ENCODE measurements around the gene LMBR1L. TPM values are rescaled to one million over a fixed set of nuclear protein-coding genes. Genes with fewer than 3 reads are reported as not detected.

The LMBR1L gene
- total RNA-seq, 1 experiment from 2014 or later = 9.3 TPM

DNA sequence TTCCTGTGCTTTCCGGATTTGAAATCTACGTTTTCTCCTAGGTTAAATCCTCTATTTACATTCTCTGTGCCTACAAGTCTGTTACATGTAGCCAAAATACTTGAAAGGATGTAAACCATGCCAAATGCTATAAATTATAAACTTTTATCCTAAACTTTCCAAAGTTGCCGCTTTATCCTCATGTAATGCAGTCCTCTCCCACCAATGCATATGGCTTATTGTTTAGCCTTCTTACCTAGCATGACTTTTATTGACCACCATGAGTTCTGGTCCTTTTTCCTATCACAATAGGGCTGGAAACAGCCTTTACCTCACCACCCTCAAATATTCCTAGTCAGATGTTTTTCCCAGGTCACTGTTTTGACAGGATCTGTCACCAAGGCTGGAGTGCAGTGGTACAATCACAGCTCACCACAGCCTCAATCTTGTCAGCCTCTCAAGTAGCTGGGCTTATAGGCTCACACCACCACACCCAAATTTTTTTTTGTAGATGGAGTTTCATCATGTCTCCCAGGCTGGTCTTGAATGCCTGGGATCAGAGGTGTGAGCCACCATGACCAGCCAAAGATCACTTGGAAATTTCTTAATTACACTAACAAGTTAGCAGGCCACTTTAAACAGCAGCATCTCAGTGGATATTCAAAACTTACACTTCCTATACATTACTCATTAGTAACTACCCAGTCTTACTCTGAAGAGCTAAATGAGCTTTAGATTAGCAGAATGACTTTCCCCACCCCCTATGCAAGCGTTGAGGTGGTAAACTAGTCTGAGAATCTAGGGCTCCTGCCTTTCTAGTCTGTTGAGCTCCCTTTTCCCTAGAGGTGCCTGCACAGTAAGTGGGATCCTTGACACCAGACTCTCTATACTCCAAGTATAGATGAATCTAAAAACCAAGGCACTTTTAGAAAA is 16.5 kb upstream of the LMBR1L start:
- in situ Hi-C loops (cut with HindIII; ENCODE audit: low pct_unique_long_range_greater_than_20kb, low sequenced_read_pairs) = no loop called here

DNA sequence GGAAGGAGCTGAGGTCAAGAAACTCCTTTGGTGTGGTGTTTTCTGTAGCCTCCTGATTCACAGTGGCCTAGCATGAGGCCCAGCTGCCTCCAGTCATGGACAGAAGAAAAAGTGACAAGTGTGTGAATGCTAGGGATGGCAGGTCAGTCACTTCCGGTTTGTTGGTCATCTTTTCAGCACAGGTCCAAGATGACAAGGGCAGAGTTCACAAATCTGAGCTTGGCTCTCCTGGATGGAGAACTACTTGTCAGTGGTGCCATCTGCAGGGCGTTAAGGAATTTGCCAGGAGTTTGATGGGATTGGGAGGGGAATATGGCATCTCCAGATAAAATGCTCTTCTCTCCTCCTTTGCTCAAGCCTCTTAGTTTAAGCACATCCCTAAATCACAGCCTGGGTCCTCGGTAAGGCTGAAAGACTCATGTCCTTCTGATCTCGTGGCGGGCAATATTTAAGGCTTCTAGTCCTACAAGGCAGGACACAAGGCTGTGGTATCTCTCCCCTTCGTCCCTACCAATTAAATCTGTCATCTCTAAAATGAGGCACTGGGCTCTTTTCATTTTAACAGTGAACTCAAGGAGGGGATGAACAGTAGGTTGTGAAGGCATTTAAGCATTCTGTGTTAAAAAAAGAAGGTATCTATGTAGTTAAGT is 10.5 kb upstream of the LMBR1L start:
- in situ Hi-C loops (cut with HindIII; ENCODE audit: low pct_unique_long_range_greater_than_20kb, low sequenced_read_pairs) = no loop called here
- peak; percentile 64 for DNase-seq (ENCODE audit: low read depth)

More for the DNA sequence above, 16.5 kb upstream of the LMBR1L start:
- no peak for DNase-seq (ENCODE audit: low read depth)

DNA sequence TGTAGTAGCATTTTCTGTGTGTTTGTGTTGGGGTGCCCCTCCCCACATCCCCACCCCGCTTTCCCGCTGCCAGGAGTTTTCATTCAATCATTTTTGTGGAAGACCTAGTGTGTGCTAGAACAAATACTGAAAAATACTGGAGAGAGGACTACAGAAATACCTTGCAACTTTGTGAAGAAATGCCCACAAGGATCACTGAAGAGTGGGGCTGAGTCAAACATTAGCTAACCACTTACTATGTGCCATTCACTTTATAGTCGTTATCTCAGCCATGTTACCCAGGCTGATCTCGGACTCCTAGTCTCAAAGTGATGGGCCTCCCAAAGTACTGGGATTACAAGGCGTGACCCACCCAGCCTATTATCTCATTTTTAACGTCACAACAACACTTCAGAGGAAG is 559 bp upstream of the LMBR1L start:
- no peak for DNase-seq (ENCODE audit: low read depth)
- in situ Hi-C loops (cut with HindIII; ENCODE audit: low pct_unique_long_range_greater_than_20kb, low sequenced_read_pairs) = no loop called here

DNA sequence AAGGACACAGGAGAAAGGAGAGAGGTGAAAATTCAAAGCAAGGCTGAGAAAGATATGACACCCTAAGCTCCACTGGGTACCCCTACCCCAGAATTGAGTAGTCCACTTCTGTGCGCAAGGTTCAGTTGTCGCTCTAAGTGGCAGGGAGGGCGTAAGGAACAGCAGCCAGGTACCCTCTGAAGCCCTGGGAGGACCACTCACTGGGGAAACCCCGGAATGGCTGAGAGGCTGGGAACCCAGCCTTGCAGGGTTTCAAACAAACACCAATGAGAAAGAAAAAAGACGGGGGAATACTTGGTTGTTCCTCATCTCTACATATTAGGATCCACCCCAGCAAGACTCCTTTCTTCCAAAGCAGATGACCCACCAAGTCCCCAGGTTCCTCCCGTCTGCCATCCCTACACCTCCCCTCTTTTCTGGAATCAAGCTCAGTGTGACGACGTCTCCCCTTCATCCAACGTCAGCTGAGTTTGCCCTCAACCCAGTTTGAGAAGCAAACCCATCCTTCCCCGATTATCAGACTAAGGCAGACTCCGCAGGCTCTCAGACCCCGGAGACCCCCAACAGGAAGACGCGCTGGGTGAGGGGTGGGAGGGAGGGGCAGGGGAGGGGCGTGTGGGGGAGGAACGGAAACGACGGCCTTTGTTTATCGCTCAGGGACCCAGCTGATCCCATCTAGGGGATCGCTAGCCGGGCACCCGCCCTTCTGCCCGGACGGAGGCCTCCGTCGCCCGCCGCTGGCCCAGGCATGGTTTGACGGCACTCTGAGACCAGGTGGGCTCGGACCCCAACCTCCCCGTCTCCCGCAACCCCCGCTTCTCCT is 795 bp downstream of the LMBR1L start:
- DNase-seq (ENCODE audit: low read depth) = no peak
- in situ Hi-C loops (cut with HindIII; ENCODE audit: low pct_unique_long_range_greater_than_20kb, low sequenced_read_pairs) = no loop called here

DNA sequence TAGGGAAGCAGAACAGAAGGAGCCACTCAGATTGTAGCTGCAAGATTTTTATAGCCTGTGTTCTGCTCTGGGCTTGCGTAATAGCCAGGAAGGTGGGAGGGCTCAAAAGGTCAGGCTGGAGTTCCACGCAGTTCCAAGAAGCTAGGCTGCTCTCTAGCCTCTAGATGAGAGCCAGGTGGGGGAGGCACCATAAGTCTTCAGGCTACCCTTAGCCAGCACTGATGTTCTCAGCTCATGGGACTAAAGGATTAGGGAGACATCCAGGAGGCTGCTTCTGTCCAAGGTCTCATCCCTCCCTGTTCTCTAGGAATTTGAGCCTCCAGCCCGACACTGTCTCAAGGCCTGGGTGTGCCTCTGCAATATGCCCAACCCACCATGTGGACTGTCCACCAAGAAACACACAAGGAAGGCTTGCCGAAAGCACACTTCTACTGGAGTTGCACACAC is 1.7 kb downstream of the LMBR1L start:
- no peak for DNase-seq (ENCODE audit: low read depth)
- in situ Hi-C loops (cut with HindIII; ENCODE audit: low pct_unique_long_range_greater_than_20kb, low sequenced_read_pairs) = no loop called here

GRCh38 chr12:49105504-49106084 is 5.1 kb downstream of the LMBR1L start:
- no peak for DNase-seq (ENCODE audit: low read depth)
- in situ Hi-C loops (cut with HindIII; ENCODE audit: low pct_unique_long_range_greater_than_20kb, low sequenced_read_pairs) = no loop called here

DNA sequence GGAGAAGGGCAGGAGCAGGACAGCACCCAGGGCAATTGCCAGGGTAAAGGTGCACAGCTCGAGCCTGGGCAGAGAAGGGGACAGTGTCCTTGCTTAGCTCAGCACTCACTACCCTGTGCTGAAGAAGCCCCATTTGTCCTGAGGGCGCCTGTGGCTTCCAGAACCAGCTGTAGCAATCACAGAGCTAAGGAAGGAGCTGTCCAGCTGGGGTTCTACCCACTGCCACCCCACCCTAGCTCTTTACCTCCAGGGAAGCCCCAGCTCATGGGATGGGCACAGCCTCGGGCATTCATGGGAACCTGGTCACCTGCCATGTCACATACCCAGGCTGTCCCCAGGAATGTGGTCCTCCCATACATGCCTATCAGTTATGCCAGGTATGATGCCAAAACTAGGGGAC is 5.8 kb downstream of the LMBR1L start:
- DNase-seq (ENCODE audit: low read depth) = no peak

GRCh38 chr12:49100380-49100779 is 10.3 kb downstream of the LMBR1L start:
- in situ Hi-C loops (cut with HindIII; ENCODE audit: low pct_unique_long_range_greater_than_20kb, low sequenced_read_pairs) = no loop called here
- DNase-seq (ENCODE audit: low read depth) = no peak

More for the DNA sequence above, 5.8 kb downstream of the LMBR1L start:
- in situ Hi-C loops (cut with HindIII; ENCODE audit: low pct_unique_long_range_greater_than_20kb, low sequenced_read_pairs) = no loop called here

DNA sequence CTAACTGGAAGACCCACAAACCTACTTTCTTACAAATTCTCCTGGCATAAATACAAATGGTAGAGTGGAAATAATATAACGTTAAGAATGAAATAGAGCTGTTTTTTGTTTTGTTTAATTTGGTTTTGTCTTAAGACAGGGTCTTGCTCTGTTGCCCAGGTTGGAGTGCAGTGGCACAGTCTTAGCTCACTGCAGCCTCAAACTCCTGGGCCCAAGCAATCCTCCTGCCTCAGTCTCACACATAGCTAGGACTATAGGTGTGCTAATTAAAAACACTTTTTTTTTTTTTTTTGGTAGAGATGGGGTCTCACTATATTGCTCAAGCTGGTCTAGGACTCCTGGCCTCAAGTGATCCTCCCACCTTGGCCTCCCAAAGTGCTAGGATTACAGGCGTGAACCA is 11.9 kb downstream of the LMBR1L start:
- in situ Hi-C loops (cut with HindIII; ENCODE audit: low pct_unique_long_range_greater_than_20kb, low sequenced_read_pairs) = no loop called here
- DNase-seq (ENCODE audit: low read depth) = no peak

GRCh38 chr12:49098035-49098451 is 12.6 kb downstream of the LMBR1L start:
- in situ Hi-C loops (cut with HindIII; ENCODE audit: low pct_unique_long_range_greater_than_20kb, low sequenced_read_pairs) = no loop called here
- DNase-seq (ENCODE audit: low read depth) = peak; percentile 28

DNA sequence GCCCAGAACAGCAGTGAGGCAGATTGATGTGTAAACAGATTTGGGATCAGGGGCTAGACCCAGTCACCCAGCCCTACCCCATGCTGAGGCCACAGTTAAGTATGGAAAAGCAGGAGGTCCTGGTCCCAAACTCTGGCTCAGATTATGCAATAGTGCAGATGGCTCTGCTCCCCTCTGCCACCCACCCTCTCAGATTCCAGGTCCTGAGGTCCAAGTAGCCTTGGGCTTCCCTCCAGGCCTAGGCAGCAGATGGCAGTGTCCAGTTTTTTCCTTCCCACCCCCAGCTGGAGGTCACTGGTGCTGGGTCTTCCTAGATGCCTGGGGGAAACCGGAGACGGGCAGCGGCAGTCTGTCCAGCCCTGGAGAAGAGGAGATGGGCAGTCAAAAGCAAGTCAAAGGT is 13.3 kb downstream of the LMBR1L start:
- DNase-seq (ENCODE audit: low read depth) = no peak
- in situ Hi-C loops (cut with HindIII; ENCODE audit: low pct_unique_long_range_greater_than_20kb, low sequenced_read_pairs) = no loop called here

GRCh38 chr12:49094975-49095365 is 15.7 kb downstream of the LMBR1L start:
- in situ Hi-C loops (cut with HindIII; ENCODE audit: low pct_unique_long_range_greater_than_20kb, low sequenced_read_pairs) = no loop called here
- DNase-seq (ENCODE audit: low read depth) = no peak

- DNase-seq (ENCODE audit: low read depth) = no peak
- in situ Hi-C loops (cut with HindIII; ENCODE audit: low pct_unique_long_range_greater_than_20kb, low sequenced_read_pairs) = no loop called here
These were observed 16.3 kb downstream of the LMBR1L start, which contains the start of gene DHH for GRCh38 chr12:49094160-49094974. TSS of gene DHH (minus strand) at chr12:49094801. CDS start at chr12:49094512, 289 bp downstream.

DNA sequence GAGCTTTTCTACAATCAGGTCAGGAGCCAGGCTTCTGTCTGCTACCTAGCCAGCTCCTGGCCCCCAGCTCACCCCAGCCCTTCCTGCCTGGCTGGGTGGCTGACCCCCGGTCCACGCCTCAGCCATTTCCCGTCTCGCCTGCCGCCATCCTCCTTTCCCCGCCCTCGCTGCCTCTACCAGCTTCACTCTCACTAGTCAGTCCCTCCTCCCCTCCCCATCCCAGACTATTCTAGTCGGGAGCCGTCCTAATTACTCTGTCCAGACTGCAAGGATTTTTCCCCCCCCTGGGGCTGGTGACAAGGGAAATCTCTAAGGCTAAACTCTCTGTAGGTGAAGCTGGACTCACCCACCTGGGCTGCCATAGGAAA is 16.9 kb downstream of the LMBR1L start:
- in situ Hi-C loops (cut with HindIII; ENCODE audit: low pct_unique_long_range_greater_than_20kb, low sequenced_read_pairs) = no loop called here
- no peak for DNase-seq (ENCODE audit: low read depth)

- no peak for DNase-seq (ENCODE audit: low read depth)
- in situ Hi-C loops (cut with HindIII; ENCODE audit: low pct_unique_long_range_greater_than_20kb, low sequenced_read_pairs) = no loop called here
These were observed 17.7 kb downstream of the LMBR1L start for GRCh38 chr12:49092816-49093406.

GRCh38 chr12:49092086-49092815 is 18.4 kb downstream of the LMBR1L start:
- DNase-seq (ENCODE audit: low read depth) = no peak
- in situ Hi-C loops (cut with HindIII; ENCODE audit: low pct_unique_long_range_greater_than_20kb, low sequenced_read_pairs) = no loop called here

GRCh38 chr12:49091836-49092085 is 18.9 kb downstream of the LMBR1L start:
- in situ Hi-C loops (cut with HindIII; ENCODE audit: low pct_unique_long_range_greater_than_20kb, low sequenced_read_pairs) = no loop called here
- DNase-seq (ENCODE audit: low read depth) = no peak

Data from Caki2 (cell line).